Caki2 (cell line): Measurements from ENCODE around the gene TOR1B. TPM values are rescaled to one million over a fixed set of nuclear protein-coding genes. Genes with fewer than 3 reads are reported as not detected.
"Not testable (repeated sequence)": the region's sequence is repeated elsewhere in the genome, so short reads cannot be mapped to it uniquely, and the experiment has no call there.

Experiments used
- DNase-seq: peaks from one replicate; pipeline ENCODE4 v3.0.0-alpha.2; 2015; ENCODE audit warnings: low read depth
- in situ Hi-C: cut with HindIII; loops from 2 replicates; pipeline ENCODE4 v1.10.0; 2016; ENCODE audit warnings: low sequenced_read_pairs, low pct_unique_long_range_greater_than_20kb, mixed read lengths
- total RNA-seq: library from RNA; depleted of rRNA; stranded (reverse); fragments of >200 nt; shearing (Covaris generic); gene quantifications from 2 replicates; pipeline ENCODE4 v1.2.3, GENCODE V29; 2014; ENCODE audit warnings: low replicate concordance

The TOR1B gene
- total RNA-seq, 1 experiment from 2014 or later = 19.3 TPM

DNA sequence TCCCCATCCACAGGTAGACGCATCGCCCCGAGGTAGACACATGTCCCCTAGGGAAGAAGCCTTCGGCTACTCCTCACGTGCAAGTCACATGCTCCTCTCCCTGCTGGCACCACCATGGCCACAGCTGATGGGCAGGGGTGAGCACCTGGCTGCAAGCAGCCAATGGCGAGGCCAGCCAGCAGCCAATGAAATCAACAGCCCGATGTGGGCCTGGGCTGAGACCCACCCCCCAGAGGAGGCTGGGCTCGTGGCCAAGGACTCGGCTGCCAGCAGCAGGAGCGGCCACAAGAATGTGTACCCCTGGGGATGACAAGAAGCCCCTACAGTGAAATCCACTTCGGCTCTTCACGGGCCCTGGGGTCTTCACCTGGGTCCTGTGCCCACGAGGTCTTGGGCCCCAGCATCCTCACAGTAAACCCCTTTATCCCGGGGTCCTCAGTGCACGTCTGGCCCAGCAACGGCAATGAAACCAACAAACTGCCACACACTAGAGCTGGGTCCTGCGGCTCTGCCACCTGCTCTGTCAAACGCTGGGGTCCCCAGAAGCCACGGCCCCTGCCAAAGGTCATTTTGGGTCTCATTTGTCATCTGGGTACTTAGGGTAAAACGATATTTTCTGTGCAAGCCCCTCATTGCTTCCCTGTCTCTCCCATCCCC is 28.1 kb upstream of the TOR1B start:
- in situ Hi-C loops = no loop called here
- DNase-seq = no peak

DNA sequence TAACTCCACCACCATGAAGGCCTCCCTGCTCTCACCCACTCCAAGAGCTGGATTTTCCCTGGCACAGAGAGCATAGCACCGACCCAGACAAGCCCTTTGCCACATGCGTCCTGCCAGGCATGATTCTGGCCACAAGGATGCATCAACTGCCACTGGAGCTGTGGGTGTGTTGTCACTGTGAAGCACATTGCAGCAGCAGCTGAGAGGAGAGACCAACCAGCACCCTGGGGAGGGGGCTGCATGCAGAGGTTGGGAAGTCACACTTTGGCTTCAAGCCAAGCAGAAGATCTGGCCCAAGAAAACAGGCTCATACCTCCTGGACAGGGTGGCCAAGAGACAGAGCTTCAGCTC is 27.6 kb upstream of the TOR1B start:
- DNase-seq = no peak
- in situ Hi-C loops = no loop called here

DNA sequence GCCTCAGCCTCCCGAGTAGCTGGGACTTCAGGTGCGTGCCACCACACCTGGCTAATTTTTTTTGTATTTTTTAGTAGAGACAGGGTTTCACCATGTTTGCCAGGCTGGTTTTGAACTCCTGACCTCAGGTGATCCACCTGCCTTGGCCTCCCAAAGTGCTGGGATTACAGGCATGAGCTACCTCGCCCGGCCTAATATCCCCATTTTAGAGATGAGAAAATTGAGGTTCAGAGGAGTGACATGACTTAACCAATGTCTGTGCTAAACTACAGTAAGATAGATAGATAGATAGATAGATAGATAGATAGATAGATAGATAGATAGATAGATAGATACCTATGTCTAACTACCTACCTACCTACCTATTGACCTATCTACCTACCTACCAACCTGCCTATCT is 26.9 kb upstream of the TOR1B start:
- DNase-seq, in situ Hi-C loops: not testable (repeated sequence)

DNA sequence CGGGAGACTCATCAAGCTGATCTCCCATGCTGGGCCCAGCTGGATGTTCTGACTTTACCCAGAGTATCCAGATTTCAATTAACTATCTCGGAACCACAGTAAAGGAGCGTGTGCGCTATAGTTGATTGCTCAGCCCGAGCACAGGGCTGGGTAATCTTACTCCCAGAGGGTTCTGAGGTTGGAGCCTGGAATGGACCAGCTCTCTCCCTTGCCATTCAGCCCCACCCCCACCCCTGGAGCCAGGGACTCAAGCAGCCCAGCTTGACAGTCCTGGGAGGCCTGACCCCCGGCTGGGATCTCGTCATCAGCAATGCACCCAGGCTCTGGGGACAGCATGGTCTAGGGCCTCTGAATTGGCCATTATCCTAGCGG is 26.4 kb upstream of the TOR1B start:
- in situ Hi-C loops = no loop called here
- DNase-seq = no peak

DNA sequence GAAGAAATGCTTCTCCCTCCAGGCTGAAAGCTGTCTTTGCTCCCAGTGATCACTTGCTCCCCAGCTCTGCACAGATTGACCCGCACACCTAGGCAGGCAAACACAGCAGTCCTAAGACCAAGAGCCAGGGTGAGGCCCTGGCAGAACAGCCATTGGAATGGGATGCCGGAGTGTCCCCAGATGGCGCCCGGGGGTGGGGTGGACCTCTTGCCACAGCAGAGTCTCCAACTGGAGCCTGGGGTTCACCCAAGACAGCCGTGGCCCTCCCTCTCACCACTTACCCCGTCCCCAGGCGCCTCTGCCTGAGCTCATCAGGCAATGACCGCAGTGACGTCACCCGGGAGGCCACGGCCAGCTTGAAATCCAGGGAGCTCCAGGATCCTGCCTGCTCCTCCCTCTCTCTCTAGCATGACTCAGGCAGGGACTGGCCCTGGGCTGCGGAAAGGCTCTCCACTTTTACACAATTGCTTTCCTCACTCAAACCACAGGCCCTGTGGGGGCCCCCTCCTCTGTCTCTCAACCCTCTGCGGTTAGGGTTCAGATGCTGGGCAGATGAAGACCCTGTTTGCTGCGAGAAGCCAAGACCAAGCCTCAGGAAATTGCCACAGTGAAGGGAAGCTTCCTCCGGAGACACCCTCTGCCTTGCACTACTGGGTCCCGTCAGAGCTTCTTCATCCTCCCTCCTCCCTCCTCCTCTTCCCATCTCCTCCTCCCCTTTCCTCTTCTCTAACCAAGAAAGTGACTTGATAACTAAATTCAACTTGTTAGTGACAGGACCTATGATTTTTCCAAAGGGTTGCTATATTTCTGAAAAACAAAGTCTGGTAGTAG is 25.8 kb upstream of the TOR1B start:
- DNase-seq = peak; percentile 98

DNA sequence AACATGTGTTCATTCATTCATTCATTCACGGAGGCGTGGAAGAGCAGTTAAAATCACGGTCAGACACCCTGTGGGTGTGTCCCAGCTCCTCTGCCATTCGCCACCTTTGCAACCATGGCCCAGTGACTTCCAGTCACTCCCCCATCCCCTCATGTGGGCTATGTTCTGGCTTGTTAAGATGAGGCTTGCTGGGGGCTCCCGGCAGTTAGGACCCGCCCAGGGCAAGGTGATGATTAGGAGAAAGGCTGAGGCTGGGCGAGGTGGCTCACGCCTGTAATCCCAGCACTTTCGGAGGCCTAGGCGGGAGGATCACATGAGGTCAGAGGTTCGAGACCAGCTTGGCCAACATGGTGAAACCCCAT is 25.2 kb upstream of the TOR1B start:
- in situ Hi-C loops = no loop called here
- DNase-seq = no peak

More for the DNA sequence above, 25.8 kb upstream of the TOR1B start:
- in situ Hi-C loops = no loop called here

DNA sequence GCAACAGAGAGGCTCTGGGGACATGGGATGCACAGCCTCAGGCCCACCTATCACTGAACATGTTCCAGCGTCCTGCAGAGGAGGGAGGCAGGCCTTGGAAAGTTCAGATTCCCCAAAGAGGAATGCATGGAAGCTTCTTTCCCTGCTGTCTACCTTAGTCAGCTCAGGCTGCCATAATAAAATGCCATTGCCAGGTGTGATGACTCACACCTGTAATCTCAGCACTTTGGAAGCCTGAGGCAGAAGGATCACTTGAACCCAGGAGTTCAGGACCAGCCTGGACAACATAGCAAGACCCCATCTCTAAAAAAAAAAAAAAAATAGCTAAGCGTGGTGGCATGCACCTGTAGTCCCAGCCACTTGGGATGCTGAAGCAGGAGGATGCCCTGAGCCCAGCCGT is 24.5 kb upstream of the TOR1B start:
- DNase-seq = no peak
- in situ Hi-C loops = no loop called here

DNA sequence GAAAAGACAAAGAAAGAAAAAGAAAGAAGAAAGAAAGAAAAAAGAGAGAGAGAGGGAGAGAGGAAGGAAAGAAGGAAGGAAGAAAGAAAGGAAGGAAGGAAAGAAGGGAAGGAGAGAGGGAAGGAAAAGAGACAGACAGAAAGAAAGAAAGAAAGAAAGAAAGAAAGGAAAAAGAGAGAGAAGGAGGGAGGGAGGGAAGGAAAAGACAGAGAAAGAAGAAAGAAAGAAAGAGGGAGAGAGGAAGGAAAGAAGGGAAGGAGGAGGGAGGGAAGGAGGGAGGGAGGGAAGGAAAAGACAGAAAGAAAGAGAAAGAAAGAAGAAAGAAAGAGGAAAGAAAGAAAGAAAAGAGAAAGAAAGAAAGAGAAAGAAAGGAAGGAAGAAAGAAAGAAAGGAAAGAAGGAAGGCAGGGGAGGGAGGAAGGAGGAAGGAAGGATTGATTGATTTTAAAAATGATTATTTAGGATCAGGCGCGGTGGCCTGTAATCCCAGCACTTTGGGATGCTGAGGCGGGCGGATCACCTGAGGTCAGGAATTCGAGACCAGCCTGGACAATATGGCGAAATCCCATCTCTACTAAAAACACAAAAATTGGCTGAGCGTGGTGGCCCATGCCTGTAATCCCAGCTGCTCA is 23.3 kb upstream of the TOR1B start:
- no peak for DNase-seq
- in situ Hi-C loops = no loop called here

DNA sequence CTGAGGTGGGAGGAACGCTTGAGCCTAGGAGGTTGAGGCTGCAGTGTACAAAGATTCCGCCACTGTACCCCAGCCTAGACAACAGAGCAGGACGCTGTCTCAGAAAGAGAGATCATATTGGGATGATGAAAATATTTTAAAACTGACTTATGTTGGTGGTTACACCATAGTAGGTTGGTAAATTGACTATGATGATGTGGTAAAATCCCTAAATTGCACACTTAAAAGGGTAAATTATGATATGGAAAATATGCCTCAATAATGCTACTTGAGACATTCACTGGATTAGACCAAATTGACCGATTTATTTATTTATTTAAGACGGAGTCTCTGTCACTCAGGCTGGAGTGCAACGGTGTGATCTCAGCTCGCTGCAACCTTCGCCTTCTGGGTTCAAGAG is 21.9 kb upstream of the TOR1B start:
- no peak for DNase-seq
- in situ Hi-C loops = no loop called here

DNA sequence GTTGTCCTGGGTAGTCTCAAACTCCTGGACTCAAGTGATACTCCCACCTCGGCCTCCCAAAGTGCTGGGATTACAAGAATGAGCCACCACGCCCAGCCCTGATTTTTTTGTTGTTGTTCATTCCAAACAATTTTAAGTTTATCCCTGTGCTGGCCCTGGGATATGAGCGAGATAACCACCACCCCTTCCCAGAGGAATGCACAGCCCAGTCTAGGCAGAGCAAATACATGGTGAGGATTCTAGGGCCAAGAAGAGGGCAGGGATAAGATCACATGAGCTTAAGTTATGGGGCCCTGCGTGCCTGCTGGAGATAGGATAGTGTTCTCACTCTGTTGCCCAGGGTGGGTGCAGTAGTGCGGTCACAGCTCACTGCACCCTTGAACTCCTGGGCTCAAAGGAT is 21.0 kb upstream of the TOR1B start:
- in situ Hi-C loops = no loop called here
- DNase-seq = peak; percentile 77

DNA sequence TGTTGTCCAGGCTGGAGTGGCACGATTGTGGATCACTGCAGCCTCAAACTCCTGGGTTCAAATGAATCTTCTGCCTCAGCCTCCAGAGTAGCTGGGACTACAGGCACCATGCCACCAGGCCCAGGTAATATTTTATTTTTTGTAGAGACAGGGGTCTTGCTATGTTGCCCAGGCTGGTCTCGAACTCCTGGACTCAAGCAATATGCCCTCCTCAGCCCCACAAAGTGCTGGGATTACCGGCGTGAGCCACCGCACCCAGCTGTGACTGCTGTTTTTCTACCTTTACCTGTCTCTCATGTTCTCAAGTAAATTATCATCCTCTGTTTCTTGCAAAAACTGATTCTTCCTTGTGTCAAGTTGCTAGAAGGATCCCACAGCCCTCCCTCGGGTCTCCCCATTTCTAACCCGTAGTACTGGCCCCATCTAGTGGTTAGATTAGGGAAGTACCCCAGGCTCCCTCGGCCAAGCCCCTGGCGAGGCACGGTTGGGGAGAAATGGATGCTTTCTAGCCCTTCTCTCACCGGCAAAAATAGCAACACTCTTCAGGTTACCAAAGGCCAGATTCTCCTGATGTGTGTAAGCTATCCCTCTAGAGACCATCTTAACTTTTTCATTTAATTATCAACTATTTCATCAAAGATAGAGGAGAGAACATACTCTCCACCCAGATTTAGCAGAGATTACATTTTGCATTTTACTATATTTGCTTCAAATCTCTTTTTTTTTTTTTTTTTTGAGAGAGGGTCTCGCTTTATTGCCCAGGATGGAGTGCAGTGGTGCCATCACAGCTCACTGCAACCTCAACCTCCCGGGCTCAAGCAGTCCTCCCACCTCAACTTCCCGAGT is 19.2 kb upstream of the TOR1B start:
- DNase-seq = peak; percentile 65
- in situ Hi-C loops = no loop called here

DNA sequence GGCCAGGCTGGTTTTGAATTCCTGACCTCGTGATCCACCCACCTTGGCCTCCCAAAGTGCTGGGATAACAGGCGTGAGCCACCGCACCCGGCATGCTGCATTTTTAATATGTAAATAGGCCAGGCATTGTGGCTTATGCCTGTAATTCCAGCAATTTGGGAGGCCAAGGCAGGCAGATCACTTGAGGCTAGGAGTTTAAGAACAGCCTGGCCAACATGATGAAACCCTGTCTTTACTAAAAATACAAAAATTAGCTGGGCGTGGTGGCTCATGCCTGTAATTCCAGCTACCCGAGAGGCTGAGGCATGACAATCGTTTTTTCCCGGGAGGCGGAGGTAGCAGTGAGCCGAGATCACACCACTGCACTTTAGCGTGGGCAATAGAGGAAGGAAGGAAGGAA is 18.0 kb upstream of the TOR1B start:
- in situ Hi-C loops, DNase-seq: not testable (repeated sequence)

DNA sequence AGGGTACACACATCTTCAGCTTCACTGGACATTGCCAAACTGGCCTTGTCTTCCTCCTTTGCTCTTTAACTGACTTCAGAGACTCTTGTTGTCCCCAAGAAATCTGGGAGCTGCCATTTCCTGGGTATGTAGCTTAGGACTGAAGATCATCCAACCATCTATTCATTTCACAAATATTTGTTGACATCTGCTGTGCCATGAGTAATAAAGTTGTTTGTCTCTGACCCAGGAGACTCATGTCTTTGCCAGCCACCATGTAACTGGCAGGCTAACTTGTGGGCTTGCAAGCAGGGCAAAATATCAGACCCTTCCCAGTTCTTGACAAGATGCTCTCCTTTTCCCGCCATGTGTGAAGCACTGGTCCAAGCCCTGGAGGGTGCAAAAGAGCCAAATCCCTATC is 17.1 kb upstream of the TOR1B start:
- in situ Hi-C loops = no loop called here
- DNase-seq = no peak

DNA sequence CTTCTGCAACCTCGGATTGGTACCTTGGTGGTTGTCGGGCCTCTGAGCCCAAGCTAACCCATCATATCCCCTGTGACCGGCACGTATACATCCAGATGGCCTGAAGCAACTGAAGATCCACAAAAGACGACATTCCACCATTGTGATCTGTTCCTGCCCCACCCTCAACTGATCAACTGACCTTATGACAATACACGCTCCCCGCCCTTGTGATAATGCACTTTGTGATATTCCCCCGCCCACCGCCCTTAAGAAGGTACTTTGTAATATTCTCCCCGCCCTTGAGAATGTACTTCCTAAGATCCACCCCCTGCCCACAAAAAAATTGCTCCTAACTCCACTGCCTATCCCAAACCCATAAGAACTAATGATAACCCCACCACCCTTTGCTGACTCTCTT is 16.5 kb upstream of the TOR1B start:
- no peak for DNase-seq
- in situ Hi-C loops = no loop called here

DNA sequence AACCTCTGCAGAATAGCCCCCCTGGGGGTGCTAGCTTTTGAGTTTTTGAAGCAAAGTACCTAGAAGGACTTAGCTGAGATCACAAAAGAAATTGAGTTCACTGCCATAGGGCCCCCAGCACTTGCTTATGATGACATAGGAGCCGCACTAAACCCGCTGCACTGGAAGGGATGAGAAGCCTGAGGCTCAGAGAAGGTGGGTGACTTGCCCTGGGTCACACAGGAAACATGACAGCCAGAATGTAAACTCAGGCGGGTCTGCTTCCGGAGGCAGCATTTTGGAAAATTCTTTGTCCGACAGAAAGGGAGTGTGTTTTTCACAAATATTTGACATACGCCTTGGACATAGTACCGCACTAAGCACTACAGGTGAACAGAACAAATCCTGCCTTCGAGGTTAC is 8.4 kb upstream of the TOR1B start:
- DNase-seq = no peak
- in situ Hi-C loops = no loop called here

DNA sequence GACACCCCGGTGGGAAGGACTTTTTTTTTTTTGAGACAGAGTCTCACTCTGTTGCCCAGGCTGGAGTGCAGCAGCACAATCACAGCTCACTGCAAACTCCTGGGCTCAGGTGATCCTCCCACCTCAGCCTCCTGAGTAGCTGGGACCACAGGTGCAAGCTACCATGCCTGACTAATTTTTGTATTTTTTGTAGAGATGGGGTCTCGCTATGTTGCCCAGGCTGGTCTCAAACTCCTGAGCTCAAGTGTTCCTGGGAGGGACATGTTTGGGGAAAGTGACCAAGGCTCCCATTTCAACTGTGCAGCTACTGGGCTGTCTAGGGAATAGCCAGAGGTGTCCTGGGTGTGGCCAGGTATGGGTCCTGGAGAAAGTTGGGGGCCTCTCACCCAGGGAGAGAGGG is 7.0 kb upstream of the TOR1B start:
- in situ Hi-C loops, DNase-seq: not testable (repeated sequence)

DNA sequence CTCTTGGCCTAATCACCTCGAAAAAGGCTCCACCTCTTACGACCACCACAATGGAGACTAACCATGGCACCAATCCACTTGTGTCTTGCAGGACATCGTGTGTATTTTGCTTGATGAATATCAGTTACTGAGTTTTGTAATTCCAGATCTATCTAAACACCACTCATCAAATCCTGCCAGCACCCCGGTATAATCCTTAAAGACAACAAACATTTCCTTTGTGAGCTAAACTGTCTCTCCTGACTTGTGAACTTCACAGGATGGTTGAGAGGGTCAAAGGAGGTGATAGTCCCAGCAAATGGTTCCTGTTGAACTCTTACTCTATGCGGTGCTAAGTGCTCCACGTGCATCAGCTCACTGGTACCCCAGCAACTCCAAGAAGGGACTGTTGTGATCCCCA is 4.0 kb upstream of the TOR1B start:
- DNase-seq = no peak
- in situ Hi-C loops = no loop called here

DNA sequence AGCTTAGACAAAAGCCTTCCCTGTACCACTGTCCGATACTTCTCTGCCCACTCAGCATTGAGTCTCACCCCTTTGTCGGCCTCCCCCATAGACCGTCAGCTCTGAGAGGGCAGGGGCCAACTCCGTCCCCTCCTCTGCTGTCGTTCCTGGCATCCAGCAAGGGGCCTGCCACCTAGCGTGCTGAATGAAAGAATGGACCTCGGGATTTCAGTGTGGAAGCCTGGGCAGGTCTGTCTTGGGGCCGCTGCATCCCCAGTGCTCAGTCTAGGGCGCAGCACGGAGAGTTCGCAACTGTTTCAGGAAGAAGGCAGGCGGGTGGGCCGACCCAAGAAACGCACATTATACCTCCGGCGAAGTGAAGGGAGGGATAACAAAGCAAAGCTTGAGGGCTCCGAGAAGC is 1.5 kb upstream of the TOR1B start:
- DNase-seq = no peak
- in situ Hi-C loops = no loop called here

DNA sequence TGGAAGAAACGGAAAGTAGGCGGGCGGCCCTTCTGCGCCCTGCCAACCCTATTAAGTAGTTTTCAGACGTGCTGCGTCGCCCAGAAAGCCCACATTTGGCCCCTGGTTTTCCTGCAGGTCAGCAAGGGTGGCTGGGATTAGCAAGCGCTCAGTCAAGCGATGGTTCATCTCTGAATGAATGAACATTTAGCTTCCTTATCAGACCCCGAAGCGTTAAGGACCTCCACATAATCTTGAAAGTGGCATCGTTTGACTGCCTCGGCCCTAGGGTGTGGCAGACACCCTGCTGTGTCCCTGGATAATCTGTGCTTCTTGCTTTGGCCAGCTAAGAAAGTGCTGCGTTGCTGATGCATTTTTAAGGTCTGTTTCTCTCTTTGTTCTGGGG is 684 bp downstream of the TOR1B start:
- in situ Hi-C loops = no loop called here

More for the DNA sequence above, 684 bp downstream of the TOR1B start:
- DNase-seq = peak; percentile 9
